Measurements from ENCODE around the gene COL11A2. TPM values are rescaled to one million over a fixed set of nuclear protein-coding genes. Genes with fewer than 3 reads are reported as not detected.
A peak's percentile ranks its signal among the peaks of the same experiment; 100 is the strongest.

The COL11A2 gene
- total and polyA plus RNA-seq, 2 of the 13 experiments (the other 11 are each of a cell fraction or from before 2014, with no cell fraction given), result 0.55 TPM

DNA sequence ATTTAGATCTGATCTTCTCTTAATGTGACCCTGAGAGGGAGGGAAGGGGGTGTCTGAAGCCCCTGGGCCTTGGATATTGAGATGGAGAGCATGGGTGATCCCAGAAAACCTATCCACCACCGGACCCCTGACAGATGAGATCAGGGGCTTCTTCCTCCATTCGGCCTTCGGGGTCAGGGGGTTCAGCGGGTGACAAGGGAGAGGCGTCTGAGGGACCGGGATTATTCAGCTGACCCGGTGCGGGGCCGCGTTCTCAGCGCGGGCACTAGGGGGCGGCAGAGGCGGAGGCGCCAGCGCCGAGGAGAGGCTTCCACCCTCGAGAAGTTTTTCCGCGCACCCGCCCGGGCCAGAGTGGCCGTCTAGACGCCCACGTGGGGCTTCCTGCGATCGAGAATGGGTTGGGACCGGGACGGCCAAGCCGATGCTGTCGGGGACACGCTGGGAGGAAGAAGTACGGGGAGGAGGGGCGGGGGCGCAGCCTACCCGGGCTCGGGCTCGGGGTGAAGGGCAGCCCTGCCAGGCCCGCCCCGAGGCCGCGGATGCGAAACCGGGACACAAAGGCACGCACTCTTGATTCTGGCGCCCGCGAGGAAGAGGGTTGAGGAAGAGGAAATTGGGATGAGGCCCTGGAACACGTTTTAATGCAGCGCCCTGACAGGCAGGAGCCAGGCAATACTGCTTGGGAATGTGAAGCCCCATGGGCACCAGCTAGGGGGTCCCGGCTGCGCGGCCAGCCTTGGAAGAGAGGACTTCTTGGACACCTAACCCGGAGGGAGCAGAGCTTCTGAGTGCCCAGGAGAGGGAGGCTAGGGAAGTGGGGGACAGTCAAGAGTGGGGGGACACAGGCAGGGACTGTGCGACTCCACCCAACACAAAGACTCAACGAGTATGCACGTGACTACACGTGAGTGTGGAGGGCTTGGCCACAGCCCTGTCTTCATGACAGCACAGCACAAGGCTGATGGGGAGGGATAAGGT is 30.6 kb downstream of the COL11A2 start (continued):
- peak; percentile 48 for TF ChIP-seq MTF2 (CRISPR knock-in tag; IDR thresholded peaks at IDR 0.05; ENCODE audit: borderline replicate concordance)
- no peak for TF ChIP-seq FLYWCH1 (CRISPR knock-in tag; IDR thresholded peaks at IDR 0.05)
- TF ChIP-seq SMC3 (IDR thresholded peaks at IDR 0.05; ENCODE audit: low read length), result peak; percentile 31; the same call in 1 of the 2 replicates
- TF ChIP-seq TARDBP (CRISPR knock-in tag; IDR thresholded peaks at IDR 0.05), result no peak
- TF ChIP-seq, protein P1, sequence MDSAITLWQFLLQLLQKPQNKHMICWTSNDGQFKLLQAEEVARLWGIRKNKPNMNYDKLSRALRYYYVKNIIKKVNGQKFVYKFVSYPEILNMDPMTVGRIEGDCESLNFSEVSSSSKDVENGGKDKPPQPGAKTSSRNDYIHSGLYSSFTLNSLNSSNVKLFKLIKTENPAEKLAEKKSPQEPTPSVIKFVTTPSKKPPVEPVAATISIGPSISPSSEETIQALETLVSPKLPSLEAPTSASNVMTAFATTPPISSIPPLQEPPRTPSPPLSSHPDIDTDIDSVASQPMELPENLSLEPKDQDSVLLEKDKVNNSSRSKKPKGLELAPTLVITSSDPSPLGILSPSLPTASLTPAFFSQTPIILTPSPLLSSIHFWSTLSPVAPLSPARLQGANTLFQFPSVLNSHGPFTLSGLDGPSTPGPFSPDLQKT (CRISPR knock-in tag; IDR thresholded peaks at IDR 0.05; ENCODE audit: borderline replicate concordance), result no peak
- TF ChIP-seq KMT2A (CRISPR knock-in tag; IDR thresholded peaks at IDR 0.05), result no peak
- no peak for TF ChIP-seq ZNF329 (CRISPR knock-in tag; IDR thresholded peaks at IDR 0.05; ENCODE audit: low read depth)
- TF ChIP-seq GATAD1 (CRISPR knock-in tag; IDR thresholded peaks at IDR 0.05), result peak; percentile 15; the same call in 1 of the 2 replicates
- 0 out of 2 replicates have a peak, but pooled peaks have one; percentile 40 for TF ChIP-seq CAMTA2 (CRISPR knock-in tag; IDR thresholded peaks at IDR 0.05; ENCODE audit: borderline replicate concordance)
- no peak for TF ChIP-seq ATAD3A (CRISPR knock-in tag; IDR thresholded peaks at IDR 0.05)
- TF ChIP-seq, protein P2, sequence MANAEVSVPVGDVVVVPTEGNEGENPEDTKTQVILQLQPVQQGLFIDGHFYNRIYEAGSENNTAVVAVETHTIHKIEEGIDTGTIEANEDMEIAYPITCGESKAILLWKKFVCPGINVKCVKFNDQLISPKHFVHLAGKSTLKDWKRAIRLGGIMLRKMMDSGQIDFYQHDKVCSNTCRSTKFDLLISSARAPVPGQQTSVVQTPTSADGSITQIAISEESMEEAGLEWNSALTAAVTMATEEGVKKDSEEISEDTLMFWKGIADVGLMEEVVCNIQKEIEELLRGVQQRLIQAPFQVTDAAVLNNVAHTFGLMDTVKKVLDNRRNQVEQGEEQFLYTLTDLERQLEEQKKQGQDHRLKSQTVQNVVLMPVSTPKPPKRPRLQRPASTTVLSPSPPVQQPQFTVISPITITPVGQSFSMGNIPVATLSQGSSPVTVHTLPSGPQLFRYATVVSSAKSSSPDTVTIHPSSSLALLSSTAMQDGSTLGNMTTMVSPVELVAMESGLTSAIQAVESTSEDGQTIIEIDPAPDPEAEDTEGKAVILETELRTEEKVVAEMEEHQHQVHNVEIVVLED (CRISPR knock-in tag; IDR thresholded peaks at IDR 0.05; ENCODE audit: borderline replicate concordance), result no peak; the same call in 1 of the 2 replicates
- no peak for TF ChIP-seq XBP1 (CRISPR knock-in tag; IDR thresholded peaks at IDR 0.05)
- TF ChIP-seq, protein P3, sequence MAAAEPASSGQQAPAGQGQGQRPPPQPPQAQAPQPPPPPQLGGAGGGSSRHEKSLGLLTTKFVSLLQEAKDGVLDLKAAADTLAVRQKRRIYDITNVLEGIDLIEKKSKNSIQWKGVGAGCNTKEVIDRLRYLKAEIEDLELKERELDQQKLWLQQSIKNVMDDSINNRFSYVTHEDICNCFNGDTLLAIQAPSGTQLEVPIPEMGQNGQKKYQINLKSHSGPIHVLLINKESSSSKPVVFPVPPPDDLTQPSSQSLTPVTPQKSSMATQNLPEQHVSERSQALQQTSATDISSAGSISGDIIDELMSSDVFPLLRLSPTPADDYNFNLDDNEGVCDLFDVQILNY (CRISPR knock-in tag; conservative IDR thresholded peaks at IDR 0.05), result no peak
- no peak for TF ChIP-seq KDM1A (CRISPR knock-in tag; IDR thresholded peaks at IDR 0.05)
- peak; percentile 51; the same call in 1 of the 2 replicates for TF ChIP-seq PITX1 (CRISPR knock-in tag; IDR thresholded peaks at IDR 0.05)
- no peak for TF ChIP-seq ELF3 (CRISPR knock-in tag; IDR thresholded peaks at IDR 0.05)
- no peak for TF ChIP-seq ATF7 (IDR thresholded peaks at IDR 0.05)
- no peak for TF ChIP-seq ATF7 (CRISPR knock-in tag; IDR thresholded peaks at IDR 0.05)
- TF ChIP-seq CHCHD3 (CRISPR knock-in tag; IDR thresholded peaks at IDR 0.05), result peak; percentile 28; the same call in 1 of the 2 replicates
- TF ChIP-seq, protein P4, sequence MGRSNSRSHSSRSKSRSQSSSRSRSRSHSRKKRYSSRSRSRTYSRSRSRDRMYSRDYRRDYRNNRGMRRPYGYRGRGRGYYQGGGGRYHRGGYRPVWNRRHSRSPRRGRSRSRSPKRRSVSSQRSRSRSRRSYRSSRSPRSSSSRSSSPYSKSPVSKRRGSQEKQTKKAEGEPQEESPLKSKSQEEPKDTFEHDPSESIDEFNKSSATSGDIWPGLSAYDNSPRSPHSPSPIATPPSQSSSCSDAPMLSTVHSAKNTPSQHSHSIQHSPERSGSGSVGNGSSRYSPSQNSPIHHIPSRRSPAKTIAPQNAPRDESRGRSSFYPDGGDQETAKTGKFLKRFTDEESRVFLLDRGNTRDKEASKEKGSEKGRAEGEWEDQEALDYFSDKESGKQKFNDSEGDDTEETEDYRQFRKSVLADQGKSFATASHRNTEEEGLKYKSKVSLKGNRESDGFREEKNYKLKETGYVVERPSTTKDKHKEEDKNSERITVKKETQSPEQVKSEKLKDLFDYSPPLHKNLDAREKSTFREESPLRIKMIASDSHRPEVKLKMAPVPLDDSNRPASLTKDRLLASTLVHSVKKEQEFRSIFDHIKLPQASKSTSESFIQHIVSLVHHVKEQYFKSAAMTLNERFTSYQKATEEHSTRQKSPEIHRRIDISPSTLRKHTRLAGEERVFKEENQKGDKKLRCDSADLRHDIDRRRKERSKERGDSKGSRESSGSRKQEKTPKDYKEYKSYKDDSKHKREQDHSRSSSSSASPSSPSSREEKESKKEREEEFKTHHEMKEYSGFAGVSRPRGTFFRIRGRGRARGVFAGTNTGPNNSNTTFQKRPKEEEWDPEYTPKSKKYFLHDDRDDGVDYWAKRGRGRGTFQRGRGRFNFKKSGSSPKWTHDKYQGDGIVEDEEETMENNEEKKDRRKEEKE (IDR thresholded peaks at IDR 0.05), result no peak
- TF ChIP-seq ZNF616 (CRISPR knock-in tag; IDR thresholded peaks at IDR 0.05; ENCODE audit: low read depth), result no peak
- no peak for TF ChIP-seq ZNF143 (CRISPR knock-in tag; IDR thresholded peaks at IDR 0.05)
